RKO (cell line): ENCODE results near the gene KCNMA1.
A peak's percentile ranks its signal among the peaks of the same experiment; 100 is the strongest.

Experiments used
- DNase-seq: peaks from one replicate; pipeline ENCODE4 v3.0.0-alpha.2; 2016; ENCODE audit warnings: low spot score

The KCNMA1 gene

DNA sequence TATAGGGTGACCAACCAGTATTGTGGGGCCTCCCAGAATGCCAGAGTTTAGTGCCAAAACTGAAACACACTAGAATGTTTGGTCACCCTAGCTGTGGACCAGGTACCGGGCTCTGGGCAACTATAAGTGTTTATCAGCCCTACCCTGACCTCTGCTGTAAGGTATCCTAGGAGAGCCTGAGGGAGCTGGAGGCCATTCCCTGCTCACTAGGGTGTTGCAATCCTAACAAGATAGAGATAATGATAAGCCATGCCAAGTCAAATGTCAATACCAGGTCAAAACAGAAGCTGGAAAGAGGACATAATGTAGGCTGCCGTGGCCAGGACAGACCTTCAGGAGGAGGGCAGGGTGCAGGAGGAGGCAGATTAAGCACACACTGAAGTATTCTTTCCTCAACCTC is 151.8 kb downstream of the KCNMA1 start:
- DNase-seq = no peak

- DNase-seq = no peak
Measured at GRCh38 chr10:77482072-77482471, 155.5 kb downstream of the KCNMA1 start.

GRCh38 chr10:77479586-77479985 is 158.0 kb downstream of the KCNMA1 start:
- DNase-seq = no peak

GRCh38 chr10:77478962-77479359 is 158.6 kb downstream of the KCNMA1 start:
- DNase-seq = no peak

DNA sequence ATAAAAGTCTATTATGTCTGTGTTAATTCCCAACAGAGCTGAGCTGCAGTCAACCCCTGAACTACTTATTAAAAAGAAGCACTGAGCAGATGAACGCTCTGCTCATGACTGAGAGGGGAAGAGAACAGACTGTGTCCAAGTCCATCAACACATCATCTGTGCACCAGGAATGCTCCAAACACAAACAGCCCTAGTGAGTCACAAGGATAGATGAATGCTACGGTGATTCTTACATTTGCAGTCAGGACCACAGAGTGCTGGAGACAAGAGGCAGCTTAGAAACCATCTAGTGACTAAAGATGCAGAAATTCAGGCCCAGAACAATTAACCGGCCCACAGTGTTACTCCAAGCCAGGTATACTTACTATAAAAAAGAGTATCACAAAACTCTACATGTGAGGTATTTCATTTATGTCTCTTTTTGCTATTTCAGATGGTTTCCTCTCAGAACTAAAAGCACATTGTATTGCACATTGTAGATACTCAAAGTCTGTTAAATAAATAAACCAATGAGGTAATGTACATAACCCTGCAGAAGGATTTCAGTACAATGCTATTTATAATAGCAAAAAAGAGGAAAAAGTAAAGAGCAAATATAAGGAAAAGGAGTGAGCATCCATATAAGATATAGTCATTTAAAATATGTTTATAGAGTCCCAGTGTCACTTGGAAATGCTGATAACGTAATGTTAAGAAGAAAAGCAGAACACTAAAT is 159.2 kb downstream of the KCNMA1 start:
- DNase-seq = peak; percentile 16

DNA sequence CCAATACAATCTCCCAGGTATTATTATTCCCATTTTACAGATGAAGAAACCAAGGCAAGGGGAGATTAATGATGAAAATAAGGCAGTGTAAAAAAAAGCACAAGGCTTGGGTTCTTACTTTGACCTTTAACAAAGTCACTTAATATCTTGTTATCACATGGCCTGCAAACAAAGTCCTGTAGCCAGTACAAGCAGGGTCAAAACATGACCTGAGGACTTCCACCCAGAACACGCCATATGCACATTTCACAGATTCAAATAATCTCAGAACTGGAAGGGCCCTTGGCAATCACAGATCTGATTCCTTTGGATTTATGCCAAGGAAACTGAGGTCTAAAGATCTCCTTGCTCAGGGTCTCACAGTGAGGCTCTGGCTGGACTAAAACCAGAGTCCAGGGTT is 162.1 kb downstream of the KCNMA1 start:
- no peak for DNase-seq

DNA sequence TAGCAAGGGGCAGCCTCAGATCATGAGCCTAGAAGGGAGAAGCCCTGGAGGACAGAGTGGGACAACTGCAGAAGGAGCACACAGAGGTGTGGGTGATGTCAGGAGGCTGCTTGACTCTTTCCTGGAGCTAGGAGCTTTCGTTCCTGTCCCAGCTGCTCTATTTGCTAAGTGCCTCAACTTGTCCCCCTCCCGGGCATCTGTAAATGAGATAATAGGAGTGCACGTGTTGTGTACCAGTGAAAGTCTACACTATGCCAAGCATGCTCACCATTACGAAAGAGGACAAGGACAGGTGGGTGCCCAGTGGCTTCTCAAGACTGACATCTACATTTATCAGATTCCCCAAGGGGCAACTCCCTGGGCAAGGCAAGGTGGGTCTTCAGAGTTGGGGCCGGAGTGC is 162.7 kb downstream of the KCNMA1 start:
- no peak for DNase-seq

DNA sequence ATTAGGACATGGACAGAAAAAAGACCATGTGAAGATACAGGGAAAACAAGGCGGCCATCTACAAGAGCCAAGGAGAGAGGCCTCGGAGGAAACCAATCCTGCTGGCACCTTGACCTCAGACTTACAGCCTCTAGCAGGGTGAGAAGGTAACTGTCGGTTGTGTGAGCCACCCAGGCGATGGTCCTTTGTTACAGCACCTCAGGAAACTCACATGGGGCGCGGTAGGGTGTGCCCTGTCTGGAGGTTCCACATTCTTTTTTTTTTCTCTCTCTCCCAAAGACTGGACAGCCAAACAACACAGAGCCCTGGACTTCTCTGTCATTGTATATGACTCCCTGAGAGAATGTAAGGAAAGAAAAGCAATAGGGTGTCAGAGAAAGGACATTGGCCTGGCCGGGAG is 163.2 kb downstream of the KCNMA1 start:
- DNase-seq = no peak

DNA sequence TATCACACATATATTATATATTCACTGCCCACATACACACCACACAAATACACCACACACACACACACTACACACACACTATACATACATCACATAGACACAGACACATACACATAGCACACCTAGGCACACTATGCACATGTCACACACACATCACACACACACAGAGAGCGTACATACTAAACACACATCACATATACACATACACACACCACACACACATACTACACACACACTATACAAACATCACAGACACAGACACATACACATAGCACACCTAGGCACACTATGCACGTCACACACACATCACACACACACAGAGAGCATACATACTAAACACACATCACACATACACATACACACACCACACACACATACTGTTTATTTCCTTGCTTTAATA is 165.5 kb downstream of the KCNMA1 start:
- no peak for DNase-seq

DNA sequence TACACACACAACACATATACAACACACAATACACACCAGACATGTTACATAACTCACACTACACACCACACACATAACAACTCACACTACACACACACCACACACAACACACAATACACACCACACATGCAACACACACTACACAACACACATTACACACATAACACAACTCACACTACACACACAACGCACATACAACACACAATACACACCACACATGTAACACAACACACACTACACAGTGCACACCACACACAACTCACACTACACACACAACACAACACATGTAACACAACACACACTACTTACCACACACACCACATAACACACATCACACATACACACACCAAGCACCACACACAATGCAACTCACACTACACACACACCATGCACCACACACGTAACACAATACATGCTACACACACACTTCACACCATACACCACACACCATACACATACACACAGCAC is 166.5 kb downstream of the KCNMA1 start:
- DNase-seq = no peak

DNA sequence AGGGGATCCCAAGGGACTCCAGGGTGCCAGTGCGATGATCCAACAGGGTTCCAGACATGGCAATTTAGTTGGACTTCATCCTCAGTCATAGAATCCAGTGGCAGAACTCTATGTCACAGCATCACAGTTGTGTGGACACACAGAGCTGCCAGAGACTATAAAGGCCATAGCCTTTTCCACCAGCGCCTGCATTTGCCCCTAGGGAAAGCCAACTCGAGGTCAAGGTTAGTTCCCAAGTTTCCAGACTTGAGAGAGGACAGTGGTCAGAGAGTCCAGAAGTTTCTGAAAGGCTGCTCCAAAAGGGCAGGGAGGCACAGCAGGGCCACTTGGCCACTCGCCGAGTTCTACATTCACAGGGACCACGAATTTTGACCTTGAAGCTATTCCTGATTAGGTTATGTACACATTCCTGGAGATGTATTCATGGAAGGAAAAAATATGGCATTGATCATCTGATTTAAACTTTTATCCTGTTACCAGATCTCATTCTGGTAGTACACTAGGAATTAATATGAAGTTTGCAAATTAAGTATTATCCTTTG is 170.1 kb downstream of the KCNMA1 start:
- no peak for DNase-seq

GRCh38 chr10:77463967-77464745 is 173.5 kb downstream of the KCNMA1 start:
- no peak for DNase-seq

DNA sequence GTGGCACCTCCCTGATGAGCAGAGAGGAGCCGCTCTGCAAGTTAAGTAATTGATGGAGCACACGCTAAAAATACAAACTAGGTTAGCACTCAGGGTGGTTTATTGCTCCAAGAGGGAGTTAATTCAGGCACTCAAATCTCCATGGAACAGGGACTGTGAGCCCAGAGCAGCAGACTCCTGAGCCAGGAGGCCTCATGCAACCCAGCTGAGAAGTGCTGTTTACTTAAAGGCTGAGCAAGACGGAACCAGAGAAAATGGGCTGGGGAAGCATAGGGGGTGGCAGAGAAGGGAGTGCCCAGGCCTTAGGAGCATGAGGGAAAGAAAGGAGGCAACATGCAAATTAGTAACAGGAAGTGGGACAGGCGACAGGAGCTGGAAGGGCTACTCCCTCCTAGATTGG is 174.1 kb downstream of the KCNMA1 start:
- DNase-seq = no peak

GRCh38 chr10:77461636-77462296 is 175.8 kb downstream of the KCNMA1 start:
- DNase-seq = no peak

GRCh38 chr10:77459905-77460304 is 177.7 kb downstream of the KCNMA1 start:
- DNase-seq = no peak

GRCh38 chr10:77458986-77459590 is 178.5 kb downstream of the KCNMA1 start:
- DNase-seq = no peak

GRCh38 chr10:77457721-77458120 is 179.9 kb downstream of the KCNMA1 start:
- no peak for DNase-seq

GRCh38 chr10:77457266-77457665 is 180.3 kb downstream of the KCNMA1 start:
- DNase-seq = no peak

DNA sequence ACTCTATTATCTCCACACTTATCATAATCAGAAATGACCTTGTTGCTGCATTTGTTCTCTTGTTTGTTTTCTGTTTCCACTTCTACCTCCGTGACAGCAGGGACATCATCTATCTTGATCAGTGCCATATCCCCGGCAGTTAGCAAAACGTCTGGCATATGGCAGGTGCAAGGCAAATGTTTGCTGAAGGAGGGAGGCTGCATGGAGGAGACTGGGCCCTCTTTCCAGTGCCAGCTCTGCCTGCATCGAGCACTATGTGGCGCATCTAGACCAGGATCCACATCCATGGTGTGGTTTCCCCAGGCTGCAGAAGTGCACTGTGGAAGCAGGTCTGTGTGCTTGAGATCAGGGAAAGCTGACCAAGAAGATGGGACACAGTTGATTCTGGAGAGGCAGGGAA is 181.2 kb downstream of the KCNMA1 start:
- DNase-seq = no peak

DNA sequence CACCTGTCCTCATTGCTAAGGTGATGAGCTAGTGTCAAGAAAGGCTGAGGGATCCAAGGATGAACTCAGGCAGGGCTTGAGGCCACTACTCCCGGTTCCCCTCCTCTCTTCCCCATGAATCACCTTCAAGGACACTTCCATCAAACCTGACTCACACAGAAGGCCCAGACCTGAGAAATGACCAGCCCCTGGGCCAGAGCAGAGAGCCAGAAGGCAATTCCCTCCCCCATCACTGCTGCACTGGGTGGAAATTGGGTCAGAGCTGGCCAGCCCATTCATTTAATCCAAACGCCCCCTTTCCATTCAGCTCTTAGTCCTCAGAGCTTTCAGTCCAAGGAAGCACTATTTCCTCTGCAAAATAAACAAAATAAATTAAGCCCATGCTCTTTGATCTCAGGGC is 182.0 kb downstream of the KCNMA1 start:
- no peak for DNase-seq

GRCh38 chr10:77452952-77453564 is 184.6 kb downstream of the KCNMA1 start:
- no peak for DNase-seq

DNA sequence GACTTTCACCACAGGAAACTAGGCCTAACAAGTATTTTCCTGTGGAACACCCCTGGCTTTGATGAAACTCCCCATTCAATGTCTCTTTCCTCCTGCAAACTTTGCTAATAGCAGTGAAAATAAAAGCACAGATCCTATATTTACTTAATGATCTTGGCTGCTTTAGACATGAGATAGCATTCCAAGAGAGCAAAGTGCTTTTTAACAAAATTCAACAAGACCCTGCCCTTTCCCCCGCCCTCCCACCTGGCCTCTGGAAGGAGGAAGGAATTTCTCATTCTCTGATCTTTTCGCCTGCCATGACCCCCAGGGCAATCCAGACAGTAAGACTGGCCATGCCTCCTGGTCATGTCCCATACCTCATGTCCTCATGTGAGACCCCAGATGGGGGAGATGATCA is 185.7 kb downstream of the KCNMA1 start:
- DNase-seq = no peak
